Renal cortex interstitium (tissue), 11 donors: ENCODE measurements around the gene RCCD1. TPM values are rescaled to one million over a fixed set of nuclear protein-coding genes. Genes with fewer than 3 reads are reported as not detected.

Experiments
- DNase-seq, 11 donors: peaks; one replicate each; pipeline ENCODE4 v3.0.0-alpha.2; 2013; ENCODE audit warnings: low read depth in 9 of 11, low spot score in 4 of 11; ENCODE audit errors: extremely low read depth in 1 of 11
- polyA plus RNA-seq, 3 donors: library from polyadenylated mRNA; unstranded; fragments of 120-200 nt; gene quantifications; one replicate each; pipeline ENCODE4 v1.2.1, GENCODE V29; 2013; ENCODE audit not compliant: insufficient read length in 3 of 3

RCCD1 gene
- polyA plus RNA-seq, 3 donors, result 13.8 to 18.9 (median 16.5) TPM

DNA sequence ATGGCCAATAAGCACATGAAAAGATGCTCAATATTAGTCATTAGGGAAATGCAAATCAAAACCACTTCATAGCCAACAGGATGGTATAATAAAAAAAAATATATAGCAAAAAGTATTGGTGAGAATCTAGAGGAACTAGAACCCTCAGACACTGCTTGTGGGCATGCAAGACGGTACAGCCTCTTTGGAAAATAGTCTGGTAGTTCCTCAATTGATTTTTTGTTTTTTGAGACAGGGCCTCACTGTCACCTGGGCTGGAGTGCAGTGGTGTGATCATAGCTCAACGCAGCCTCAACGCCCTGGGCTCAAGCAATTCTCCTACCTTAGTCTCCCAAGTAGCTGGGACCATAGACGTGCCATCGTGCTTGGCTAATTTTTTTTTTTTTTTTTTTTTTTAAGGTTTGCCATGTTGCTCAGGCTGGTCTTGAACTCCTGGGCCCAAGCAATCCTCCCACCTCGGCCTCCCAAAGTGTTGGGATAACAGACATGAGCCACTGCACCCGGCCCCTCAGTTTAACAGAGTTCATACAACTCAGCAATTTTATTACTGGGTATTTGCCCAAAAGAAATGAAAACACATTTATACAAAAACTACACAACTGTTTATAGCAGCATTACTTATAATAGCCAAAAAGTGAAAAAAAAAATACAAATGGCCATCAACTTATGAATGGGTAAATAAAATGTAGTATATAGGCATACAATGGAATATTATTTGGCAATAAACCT, 34.5 kb downstream of the RCCD1 start:
- no peak for DNase-seq

DNA sequence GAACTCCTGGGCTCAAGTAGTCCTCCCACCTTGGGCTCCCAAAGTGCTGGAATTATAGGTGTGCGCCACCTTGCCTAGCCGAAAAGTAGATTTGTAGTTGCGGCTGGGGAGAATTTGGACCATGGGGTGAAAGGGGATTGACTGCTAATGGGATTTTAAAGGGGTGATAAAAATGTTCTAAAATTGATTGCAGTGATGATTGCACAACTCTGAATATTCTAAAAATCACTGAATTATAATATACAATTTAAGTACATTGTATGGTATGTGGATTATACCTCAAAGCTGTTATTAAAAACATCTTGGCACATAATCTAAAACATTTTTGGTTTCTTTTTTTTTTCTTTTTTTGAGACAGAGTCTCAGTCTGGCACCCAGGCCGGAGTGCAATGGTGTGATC, 35.8 kb downstream of the RCCD1 start:
- DNase-seq, result no peak

DNA sequence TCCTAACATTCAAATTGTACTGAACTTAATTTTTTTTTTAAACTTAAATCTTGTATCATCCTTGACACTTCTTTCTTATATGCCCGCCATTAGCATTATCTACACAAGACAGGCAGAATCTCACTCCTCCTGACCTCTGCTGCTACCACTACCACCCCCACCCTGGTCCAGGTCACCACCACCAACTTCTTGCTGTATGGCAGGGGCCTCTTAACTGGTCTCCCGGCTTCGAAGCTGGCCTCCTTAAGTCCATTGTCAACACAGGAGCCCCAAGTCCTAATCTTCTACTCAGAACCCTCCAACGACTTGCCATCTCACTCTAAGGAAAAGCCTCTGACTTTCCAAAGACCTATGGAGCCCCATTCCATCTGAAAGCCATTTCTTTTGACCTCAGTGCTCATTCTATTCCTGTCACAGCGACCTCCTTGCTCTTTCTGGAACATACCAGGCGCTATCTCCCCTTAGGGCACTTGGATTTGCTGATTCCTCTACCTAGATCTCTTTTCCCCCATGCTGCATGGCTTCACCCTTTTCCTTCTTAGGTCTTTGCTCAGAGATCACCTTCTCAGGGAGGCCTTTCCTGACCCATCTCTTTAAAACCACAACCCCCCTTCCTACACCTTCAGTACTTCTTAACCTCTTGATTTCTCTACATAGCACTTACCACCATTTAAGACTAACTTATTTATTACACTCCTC, 37.1 kb downstream of the RCCD1 start:
- no peak for DNase-seq

DNA sequence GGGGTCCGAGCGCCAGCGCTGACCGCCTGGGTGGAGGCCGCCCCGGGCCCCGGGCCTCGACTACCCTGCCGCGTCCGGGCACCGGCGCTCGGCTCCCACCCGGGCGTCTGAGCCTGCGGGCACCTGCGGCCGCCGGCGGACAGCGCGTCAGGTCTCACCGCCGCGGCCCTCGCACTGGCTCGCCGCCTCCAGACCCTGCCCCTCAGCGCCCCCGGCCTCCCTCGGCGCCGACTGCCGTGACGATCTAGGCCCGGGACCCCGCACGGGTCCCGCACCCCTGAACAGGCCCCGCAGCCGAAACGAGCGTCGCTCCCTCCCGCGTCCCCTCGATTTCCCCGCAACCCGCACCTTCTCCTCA, 39.4 kb downstream of the RCCD1 start:
- peak in 1 of 11 donors; percentile 15 for DNase-seq

DNA sequence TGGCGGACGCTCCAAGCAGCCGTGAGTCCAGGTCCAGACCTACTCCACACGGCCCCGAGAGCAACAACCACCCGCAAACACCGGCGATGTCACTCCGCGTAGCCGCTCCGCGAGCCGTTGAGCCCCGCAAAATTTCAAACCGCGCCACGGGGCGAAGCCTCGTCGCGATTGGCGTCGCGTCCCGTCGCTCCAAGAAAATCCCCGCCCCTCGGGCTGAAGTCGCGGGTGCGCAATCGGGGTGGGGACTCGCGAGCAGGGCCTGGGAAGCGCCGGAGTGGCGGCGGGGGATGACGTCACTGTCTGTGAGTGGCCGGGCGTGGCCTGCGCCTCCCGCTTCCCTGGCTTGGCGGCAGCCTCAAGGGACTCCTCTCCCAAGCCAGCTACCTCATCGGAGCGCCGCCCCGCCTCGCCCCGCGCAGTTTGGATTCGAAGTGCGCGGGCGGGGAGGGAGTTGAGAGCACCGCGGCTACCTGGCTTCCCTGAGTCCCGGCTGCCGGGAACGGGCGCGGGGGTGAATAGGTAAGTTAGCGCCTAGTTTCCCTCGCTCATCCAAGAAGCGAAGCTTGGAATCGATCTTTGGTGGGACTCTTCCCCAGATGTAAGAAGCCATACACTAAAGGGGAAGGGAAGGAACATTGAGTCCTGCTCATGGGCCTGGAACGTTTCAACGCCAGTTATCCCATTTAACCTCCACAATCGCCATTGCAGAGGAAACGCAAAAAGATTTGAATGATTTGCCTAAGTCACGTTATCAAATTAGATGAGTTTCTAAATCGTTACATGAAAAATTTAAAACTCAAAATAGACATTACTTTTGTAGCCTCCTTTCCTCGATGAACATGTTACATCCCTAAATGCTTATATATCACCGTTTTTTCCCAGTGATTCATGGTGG, 40.0 kb downstream of the RCCD1 start, which contains the start of gene PRC1:
Gene PRC1, minus strand, starts transcription at position 119 of the 895 bp plus-strand sequence. Its CDS starts 118 bp downstream, at position 1.
- peak; percentile 88 to 98 (median 95) for DNase-seq

DNA sequence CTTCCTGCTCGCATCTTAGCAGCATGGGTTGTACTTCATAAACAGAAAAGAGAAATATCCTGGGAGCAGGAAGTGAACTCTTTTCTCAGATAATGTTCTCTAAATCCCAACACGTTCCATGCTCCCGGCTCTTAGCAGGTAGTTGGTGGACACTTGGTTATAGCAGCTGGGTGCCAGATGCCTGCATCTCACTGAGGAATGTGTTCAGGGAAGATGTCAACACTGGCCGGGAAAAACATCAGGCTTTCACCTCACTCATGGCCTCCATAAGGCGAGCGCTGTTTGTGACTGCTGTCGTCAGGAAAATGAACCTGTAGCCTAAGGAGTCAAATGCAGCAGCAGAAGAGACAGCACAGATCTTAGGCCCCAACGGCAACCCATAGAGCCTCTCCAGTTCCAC, 44.1 kb downstream of the RCCD1 start:
- DNase-seq, result no peak

DNA sequence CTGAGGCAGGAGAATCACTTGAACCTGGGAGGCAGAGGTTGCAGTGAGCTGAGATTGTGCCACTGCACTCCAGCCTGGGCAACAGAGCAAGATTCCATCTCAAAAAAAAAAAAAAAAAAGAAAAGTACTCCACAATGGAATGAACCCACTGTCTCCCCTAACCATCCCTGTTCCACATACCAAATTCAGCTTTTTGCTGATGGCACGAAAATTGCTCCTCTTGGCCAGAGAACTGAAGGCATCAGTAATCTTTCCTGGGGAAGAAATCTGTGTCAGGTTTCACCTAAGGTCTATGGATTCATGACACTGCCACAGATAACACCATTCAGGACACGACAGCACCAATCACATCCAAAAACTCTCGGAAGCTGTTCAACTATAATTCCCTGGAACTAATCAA, 46.5 kb downstream of the RCCD1 start:
- DNase-seq, result no peak

DNA sequence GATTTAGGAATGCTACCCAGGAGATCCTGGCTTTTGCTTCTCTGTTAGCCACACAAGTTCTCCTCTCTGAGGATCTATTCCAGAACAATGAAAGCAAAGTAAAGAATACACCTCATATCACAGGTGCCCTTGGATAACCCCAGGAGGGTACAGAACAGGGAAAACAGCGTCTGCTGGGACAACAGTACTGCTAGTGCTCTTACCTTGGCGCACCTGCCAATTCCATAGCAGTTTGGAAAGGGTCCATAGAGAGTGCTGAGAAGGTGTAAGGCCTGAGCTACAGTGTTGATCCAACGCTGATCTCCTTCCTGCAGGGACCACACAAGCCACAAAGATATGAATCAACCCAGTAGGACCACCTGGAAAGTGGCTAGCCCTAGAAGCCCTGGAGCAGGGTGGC, 52.6 kb downstream of the RCCD1 start:
- DNase-seq, result no peak

Other genes starting within 250 kb of the RCCD1 start
- 10 to 100 TPM; 10.4 to 12.2 (median 11.5) TPM for gene BLM, start 237.5 kb upstream of the RCCD1 start, polyA plus RNA-seq
- 10 to 100 TPM; 35.5 to 51.2 (median 51.0) TPM for gene FURIN, start 86.3 kb upstream of the RCCD1 start, polyA plus RNA-seq
- 10 to 100 TPM; 11.3 to 20.4 (median 18.9) TPM for gene FES, start 70.4 kb upstream of the RCCD1 start, polyA plus RNA-seq
- 10 to 100 TPM; 43.5 to 57.4 (median 51.8) TPM for gene MAN2A2, start 51.6 kb upstream of the RCCD1 start, polyA plus RNA-seq
- gene HDDC3, start 22.3 kb upstream of the RCCD1 start, polyA plus RNA-seq, result 10 to 100 TPM; 15.6 to 21.0 (median 19.7) TPM
- gene UNC45A, start 19.6 kb upstream of the RCCD1 start, polyA plus RNA-seq, result 10 to 100 TPM; 61.1 to 75.0 (median 71.4) TPM
- 10 to 100 TPM; 60.8 to 92.6 (median 92.0) TPM for gene PRC1, start 39.7 kb downstream of the RCCD1 start, polyA plus RNA-seq
- gene VPS33B, start 67.7 kb downstream of the RCCD1 start, polyA plus RNA-seq, result 10 to 100 TPM; 17.9 to 21.7 (median 18.0) TPM
- gene SV2B, start 145.4 kb downstream of the RCCD1 start, polyA plus RNA-seq, result 1 to 10 TPM in 1 of 3 donors, under 1 TPM in 2; 0.50 to 1.8 (median 0.88) TPM